Breast epithelium (tissue), 3 donors: Measurements from ENCODE around the gene TMEM117.

ENCODE experiments used
- CTCF ChIP-seq, 3 donors: fragments of 450-650 bp; IDR thresholded peaks; one replicate each; pipeline ENCODE4 v1.5.1; 2016 to 2017; ENCODE audit warnings: antibody characterized with exemption in 3 of 3, mild to moderate bottlenecking in 3 of 3, moderate library complexity in 3 of 3
- POLR2A ChIP-seq: fragments of 450-650 bp; IDR thresholded peaks from one replicate; pipeline ENCODE4 v1.6.1; 2016; ENCODE audit warnings: antibody characterized with exemption, mild to moderate bottlenecking, moderate library complexity
- POLR2AphosphoS5 ChIP-seq, 3 donors: sonication (generic); formaldehyde crosslinking; IDR thresholded peaks; one replicate each; pipeline ENCODE4 v1.6.1; 2017; ENCODE audit warnings: antibody characterized with exemption in 3 of 3

GRCh38 chr12:43914923-43915468, 79.1 kb downstream of the TMEM117 start:
- no peak for TF ChIP-seq CTCF (IDR thresholded peaks at IDR 0.05)
- no peak for TF ChIP-seq POLR2A
- TF ChIP-seq POLR2AphosphoS5 (IDR thresholded peaks at IDR 0.05): no peak
